GM21381 (cell line): ENCODE measurements around the gene NCOR1.
"Not testable (repeated sequence)": the region's sequence is repeated elsewhere in the genome, so short reads cannot be mapped to it uniquely, and the experiment has no call there.

ENCODE experiments used
- ATAC-seq: cut with Tn5 transposase; IDR thresholded peaks from one replicate; pipeline ENCODE4 v1.9.1; 2021; ENCODE audit warnings: mild to moderate bottlenecking, moderate library complexity; ENCODE audit not compliant: unreplicated experiment

NCOR1 gene

DNA sequence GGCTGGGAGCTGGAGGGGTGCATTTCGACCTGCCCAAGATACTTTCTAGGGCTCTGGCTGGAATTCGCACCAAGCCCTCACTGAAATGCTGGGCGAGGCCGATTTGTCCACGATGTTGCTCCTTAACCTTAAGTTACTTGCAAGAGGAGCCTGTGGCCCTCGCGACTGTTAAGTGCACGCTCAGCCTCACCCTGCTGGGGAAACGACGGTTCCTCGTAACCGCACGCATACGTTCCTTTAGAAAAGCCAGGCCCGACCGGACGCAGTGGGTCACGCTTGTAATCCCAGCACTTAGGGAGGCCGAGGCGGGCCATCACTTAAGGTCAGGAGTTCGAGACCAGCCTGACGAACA is 607 bp upstream of the NCOR1 start:
- ATAC-seq, result no peak

DNA sequence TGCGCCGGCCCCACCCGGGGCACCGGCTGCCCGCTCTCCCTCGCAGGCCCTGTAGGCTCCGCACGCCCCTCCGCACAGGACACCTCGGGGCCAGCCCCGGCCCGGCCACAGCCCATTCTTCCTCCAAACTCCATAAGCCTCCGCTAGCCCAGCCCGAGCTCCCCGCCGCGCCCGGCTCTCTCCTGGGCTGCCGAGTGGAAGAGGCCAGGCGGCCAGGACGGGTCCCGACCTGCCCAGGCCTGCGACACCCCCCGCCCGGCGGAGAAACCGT is 397 bp downstream of the NCOR1 start:
- ATAC-seq, result peak; percentile 30

DNA sequence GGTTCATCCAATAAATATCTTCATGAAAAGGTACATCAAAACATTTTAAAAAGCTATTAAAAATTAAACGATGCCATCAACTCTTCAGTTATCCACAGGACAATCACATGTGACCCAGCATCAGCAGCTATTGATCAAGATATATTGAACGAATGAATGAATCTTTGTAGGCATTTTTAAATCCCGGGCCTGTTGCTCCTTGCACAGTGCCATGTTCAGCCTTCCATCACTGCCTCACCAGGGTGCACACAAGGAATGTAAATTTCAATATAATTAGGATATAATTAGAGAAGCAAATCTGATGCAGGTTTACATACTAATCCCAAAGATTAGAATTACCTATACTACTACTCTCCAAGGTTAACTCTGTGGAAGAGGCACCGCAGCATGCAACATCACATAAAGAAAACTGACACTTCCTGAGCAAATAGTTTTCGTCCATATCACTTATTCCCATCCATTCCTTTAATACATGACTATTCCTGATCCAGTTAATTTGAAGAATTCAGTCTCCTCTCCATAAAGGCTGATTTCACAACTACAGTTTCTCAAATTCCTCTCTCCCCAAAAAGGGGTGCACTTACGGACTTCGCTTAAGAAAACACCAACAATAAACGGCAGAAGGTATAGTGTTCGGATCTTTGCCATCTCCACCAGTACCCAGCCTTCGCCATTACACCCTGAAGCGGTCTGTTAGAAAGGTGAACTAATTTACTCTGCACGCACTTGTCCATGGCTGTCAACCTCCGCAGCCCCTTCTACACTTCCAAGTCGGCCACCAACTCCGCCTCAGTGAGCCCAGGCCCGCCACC is 938 bp downstream of the NCOR1 start:
- no peak for ATAC-seq

DNA sequence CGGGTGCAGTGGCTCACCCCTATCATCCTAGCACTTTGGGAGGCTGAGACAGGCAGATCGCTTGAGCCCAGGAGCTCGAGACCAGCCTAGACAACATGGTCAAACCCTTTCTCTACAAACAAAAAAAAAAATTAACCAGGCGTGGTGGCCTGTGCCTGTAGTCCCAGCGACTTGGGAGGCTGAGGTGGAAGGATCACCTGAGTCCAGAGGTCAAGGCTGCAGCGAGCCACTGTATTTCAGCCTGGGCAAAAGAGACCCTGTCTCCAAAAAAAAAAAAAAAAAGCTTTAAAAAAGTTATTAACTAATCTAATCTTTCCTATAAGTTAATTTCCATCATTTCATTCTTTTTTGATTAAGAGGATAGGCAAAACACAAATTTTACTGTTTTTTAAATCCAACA is 2.5 kb downstream of the NCOR1 start:
- ATAC-seq, result no peak

DNA sequence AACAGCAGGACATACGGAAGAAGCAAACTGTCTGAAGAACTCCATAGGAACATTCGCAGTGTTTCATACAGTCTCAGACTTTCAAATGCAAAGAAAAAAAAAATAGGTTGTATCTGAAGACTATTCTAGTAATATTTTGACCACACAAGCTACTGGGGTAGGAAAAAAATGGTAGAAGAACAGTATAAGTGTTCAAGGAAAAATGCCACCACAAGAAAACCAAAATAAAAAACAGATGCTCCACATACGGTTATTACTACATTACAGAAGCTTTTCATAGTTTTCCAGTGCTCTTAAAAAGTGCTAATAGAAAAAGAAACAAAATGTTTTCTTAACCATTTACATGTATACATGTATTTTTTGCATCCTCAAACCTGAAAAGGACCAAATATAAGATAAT is 3.7 kb downstream of the NCOR1 start:
- ATAC-seq, result no peak

DNA sequence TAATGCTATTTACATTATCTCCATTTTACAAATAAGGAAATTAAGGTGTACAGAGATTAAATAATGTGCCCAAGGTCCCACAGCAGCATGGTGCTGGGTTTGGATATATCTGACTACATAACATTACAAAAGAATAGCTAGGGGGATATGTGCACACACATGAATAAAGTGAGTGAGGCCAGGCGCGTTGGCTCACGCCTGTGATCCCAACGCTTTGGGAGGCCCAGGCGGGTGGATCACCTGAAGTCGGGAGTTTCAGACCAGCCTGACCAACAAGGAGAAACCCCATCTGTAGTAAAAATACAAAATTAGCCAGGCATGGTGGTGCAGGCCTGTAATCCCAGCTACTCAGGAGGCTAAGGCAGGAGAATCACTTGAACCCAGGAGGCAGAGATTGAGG is 10.6 kb downstream of the NCOR1 start:
- not testable (repeated sequence) for ATAC-seq

DNA sequence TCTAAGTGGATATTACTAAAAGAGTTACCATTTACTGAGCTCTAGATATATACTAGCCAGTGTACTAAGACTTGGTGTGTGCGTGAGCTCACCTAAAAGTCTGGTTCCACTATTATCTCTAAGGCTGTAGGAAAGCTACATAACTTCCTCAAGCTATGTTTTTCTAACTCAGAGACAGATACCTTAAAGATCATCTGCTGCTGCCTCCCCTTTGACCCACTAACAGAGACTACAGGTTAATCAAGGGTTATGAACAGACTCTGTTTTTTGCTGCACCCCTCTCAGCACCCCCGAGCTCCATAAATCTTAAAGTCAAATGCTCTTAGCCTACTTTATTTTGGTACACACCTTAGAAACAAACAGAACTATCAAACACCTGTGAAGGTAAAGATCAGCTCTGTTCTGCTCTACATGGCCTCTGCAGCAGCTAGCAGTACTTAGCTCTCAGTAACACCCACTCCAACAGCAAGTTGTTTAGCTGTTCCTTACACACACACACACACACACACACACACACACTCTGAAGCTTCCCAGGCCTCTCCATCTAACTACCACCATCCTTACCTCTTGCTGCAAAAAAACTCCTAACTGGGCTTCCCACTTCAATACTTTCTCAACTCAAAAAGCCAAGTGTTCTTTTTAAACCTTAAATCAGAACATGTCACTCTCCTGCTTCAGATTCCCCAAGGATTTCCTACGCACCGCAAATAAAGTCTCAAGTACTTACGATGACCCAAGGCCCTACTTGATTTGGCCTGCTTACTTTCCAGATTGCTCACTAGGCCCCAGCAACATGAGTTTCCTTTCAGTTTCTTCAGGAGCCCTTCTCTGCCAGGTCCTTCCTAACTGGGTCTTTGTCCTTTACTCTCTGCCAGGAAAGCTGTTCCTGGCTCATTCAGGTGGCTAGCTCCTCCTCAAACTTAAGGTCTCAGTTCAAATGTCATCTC is 12.5 kb downstream of the NCOR1 start:
- ATAC-seq, result not testable (repeated sequence)

DNA sequence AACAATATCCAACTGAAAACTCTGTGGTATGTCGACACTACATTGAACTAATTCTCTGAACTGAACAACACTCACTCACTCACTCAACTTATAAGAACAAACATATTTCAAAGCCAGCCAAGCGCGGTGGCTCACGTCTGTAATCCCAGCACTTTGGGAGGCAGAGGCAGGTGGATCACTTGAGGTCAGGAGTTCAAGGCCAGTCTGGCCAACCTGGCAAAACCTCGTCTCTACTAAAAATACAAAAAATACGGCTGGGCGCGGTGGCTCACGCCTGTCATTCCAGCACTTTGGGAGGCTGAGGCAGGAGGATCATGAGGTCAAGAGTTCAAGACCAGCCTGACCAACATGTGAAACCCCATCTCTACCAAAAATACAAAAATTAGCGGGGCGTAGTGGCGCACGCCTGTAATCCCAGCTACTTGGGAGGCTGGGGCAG is 13.6 kb downstream of the NCOR1 start:
- ATAC-seq, result not testable (repeated sequence)

DNA sequence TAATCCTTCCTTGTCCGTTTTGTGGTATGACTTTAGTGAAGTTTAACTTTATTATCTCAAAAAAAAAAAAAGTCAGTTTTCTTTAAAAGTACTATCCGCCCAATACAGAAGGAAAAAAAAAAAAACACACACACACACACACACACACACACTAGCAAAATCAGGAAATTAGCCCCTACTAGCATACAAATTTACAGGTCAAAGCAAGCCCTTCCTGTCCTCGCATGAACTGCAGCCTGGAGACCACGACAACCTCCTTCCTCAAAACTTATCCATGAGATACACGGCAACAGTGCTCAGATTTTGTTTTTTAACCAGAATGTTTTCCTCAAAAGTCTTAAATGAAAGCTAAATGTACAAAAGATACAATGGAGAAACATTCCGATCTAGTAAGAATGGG is 16.2 kb downstream of the NCOR1 start:
- no peak for ATAC-seq

DNA sequence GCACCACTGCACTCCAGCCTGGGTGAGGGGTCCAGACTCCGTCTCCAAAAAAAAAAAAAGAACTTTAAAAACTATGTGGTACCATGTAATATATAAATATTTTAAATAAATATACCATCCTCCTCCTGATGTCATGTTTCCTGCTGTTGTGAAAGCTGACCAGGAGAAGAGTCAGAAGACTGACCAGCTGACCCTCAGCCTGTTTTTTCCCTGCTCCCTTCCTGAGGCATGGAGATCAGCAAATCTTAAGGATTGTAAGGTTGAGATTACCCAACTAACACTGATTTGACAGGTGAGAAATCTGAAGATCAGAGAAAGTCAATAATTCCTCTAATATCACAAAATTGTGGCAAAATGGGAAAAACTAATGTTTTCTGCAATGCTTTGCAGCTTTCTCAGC is 18.1 kb downstream of the NCOR1 start:
- no peak for ATAC-seq

DNA sequence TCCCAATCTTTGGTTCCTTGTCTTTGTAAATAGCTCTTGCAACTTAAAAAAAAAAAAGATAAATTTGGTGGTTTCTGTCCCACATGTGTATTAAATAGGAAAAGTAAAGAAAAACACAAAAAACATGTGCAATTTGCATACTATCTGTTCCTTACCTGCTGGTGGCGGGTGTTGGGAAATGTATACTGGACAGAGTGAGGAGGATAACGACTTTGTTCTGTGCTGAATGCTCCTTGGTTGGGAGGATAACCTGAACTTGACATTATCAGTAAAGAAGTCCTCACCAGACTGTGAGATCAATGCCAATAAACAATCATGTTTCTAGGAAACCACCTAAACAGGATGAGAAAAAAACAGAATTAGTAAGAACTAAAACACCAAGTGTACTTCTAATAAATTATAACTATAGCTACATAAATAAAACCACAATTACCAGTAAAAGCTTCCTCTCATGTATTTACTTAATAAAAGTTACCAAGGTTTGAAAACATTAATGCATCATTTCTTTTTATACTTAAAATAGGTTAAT is 21.0 kb downstream of the NCOR1 start:
- ATAC-seq, result not testable (repeated sequence)

DNA sequence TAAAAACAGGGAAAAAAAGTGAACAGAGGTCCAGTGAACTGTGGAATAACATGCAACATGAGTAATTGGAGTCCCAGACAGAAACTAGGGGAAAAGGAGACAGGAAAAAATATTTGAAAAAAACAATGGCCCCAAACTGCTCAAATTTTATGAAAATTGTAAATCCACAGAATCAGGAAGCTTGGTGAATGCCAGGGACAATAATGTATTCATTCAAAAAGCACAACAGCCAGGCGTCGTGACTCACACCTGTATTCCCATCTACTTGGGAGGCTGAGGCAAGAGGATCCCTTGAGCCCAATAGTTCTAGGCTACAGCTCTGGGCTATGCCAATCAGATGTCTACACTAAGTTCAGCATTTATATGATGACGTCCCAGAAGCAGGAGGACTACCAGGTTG is 23.7 kb downstream of the NCOR1 start:
- no peak for ATAC-seq

DNA sequence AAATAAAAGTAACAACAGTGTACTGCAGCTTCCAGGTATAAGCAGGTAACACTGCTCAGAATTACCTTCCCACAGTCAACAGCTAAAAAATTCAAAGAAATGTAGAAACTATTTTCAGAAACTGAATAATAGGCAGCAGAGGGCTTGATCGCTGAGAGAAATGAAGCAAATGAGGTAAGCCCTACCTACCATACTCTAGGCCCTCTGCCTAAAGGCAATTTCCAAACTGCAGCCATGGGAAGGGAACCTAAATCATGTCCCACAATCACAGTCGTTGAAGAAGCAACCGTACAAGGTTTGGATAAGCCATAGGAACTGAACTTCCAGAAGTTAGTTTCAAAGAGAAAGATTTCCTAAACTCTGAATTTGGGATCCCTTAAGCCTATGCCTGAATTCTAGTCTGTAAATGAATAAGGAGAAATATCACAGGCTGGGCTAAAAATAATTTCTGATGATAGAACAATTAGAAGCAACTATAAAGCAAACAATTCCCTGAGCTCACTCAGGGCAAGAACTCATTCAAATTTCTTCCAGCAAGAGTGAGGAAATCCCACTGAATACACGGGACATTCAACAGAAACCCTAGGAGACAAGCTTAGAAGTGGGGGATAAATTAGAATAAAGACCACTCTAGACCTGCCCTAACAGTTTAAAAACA is 24.5 kb downstream of the NCOR1 start:
- ATAC-seq, result no peak

DNA sequence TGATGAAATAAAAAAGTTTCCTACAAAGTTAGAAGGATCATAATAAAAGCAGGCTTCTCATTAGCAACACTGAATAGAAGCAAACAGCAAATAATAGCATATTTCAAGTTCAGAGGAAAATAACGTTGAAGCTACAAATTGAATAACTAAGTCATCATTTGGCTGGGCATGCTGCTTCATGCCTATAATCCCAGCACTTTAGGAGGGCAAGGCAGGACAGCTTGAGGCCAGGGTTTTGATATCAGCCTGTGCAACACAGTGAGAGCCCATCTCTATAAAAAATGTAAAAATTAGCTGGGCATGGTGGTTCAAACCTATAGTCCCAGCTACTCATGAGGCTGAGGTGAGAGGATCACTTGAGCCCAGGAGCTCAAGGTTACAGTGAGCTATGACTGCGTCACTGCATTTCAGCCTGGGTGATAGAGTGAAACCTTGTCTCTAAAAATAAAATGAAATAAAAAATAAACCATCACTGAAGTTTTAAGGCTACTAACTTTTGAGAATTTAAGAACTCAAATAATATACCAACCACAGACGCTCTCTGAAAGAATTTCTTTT is 25.5 kb downstream of the NCOR1 start:
- no peak for ATAC-seq

DNA sequence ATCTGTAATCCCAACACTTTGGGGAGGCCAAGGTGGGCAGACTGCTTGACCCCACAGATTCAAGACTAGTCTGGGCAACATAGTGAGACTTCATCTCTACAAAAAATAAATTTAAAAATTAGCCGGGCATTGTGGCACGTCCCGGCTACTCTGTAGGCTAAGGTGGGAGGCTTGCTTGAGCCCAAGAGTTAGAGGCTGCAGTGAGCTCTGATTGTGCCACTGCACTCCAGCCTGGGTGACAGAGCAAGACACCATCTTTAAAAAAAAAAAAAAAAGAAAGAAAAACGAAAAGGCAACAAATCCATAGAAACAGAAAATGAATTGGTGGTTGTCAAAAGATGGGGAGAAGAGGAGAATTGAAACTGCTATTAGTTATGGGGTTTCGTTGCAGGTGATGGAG is 27.7 kb downstream of the NCOR1 start:
- ATAC-seq, result no peak

DNA sequence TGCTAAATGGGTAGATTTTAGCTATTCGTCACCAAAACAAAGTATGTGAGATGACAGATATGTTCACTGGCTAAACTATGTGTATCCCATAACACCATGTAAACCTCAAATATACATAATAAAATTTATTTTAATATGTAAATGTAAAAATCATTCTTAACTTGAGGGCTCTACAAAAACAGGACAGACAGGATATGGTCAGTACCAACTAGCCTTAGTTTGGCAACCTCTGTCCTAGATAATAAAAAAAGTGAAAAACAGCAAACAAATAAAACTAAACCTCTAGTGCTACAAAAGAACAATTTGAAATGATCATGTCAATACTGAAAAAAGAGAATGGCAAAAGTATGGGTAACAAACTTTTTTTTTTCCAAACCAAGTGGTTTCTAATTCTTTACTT is 33.8 kb downstream of the NCOR1 start:
- ATAC-seq, result no peak

DNA sequence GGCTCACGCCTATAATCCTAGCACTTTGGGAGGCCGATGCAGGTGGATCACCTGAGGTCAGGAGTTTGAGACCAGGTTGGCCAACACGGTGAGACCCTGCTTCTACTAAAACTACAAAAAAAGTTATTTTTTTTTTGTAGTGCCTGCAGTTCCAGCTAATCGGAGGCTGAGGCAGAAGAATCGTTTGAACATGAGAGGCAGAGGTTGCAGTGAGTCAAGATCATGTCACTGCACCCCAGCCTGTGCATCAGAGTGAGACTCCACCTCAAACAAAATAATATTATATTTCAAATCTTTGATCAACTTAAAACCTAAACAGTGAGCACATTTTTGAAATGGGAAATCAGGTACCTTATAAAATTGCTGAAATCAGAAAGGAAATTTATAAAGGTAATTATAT is 36.5 kb downstream of the NCOR1 start:
- ATAC-seq, result no peak

DNA sequence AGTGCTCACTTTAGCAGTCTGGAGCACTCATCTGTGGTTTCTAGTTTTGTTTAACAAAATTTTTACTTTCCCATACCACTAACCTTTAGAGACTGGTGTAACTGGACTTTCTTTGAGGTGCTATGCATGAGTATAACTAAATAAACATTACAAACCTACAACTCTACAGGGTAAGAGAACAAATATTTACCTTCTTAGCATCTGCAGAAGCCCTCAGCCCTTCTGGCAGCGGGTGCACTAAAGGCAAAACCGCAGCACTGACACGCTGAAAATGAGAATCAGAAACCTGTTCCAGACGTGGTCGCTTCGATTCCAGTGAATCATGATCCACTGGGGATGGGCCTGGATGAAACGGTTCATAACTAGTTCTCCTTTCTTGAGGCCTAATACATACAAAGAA is 43.7 kb downstream of the NCOR1 start:
- ATAC-seq, result no peak

DNA sequence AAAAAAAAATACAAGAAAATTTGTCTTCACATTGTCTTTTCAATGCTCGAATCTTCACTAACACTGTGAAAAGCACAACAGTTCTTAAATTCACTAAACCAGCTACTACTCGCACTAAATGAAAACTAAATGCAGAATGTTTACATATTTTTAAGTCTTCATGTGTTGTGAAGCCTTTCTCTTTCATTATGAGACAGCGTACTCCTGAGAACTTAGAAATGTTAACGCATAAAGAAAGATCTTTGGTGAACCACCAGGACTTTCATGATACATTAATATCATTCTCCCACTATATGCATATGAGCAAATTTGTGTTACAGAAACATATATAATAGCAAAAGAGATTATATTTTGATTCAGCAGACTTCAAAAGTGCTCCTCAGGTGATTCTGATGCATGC is 48.6 kb downstream of the NCOR1 start:
- ATAC-seq, result not testable (repeated sequence)

DNA sequence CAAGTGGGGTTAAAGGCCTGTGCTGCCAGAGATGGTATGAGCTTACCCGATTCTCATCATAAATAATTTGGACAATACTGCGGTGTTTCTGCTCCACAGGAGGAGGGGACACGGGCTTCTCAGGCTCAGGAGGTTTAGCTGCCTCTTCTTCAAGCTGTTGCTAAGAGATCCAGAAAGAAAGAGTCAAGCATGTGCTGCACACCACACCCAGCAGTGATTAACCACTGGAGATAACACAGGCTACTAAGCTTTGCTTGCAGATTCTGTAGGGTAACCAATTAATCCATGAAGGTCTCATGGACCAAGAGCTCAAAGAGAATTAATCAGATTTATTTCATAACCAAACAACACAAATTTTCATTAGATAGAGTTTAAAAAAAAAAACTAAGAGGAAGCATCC is 56.6 kb downstream of the NCOR1 start:
- no peak for ATAC-seq

DNA sequence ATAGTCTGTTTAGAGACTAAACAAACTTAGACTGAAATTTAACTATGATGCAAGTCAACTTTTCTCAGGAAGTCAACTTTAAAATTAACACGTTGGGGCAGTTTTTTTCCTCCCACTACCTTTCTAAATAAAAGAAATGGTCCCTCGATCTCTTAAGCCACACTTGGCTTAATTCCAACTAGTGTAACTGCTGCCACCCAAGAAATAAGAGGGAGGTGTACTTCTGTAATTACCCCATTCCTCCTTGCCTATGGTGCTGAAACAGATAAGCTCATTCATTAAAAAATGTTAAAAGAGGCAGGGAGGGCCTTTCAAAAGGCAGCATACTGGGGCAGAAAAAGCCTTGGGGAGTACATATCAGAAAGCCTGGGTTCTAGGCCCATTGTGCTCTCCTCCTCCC is 59.8 kb downstream of the NCOR1 start:
- no peak for ATAC-seq
